Measurements from ENCODE around the gene ATP8A2.

GRCh38 chr13:25905611-25906010 lies 533.8 kb downstream of the ATP8A2 start:
- TF ChIP-seq, protein P1, sequence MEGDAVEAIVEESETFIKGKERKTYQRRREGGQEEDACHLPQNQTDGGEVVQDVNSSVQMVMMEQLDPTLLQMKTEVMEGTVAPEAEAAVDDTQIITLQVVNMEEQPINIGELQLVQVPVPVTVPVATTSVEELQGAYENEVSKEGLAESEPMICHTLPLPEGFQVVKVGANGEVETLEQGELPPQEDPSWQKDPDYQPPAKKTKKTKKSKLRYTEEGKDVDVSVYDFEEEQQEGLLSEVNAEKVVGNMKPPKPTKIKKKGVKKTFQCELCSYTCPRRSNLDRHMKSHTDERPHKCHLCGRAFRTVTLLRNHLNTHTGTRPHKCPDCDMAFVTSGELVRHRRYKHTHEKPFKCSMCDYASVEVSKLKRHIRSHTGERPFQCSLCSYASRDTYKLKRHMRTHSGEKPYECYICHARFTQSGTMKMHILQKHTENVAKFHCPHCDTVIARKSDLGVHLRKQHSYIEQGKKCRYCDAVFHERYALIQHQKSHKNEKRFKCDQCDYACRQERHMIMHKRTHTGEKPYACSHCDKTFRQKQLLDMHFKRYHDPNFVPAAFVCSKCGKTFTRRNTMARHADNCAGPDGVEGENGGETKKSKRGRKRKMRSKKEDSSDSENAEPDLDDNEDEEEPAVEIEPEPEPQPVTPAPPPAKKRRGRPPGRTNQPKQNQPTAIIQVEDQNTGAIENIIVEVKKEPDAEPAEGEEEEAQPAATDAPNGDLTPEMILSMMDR (conservative IDR thresholded peaks at IDR 0.05), result no peak
- no peak for TF ChIP-seq EZH2 (IDR thresholded peaks at IDR 0.05; ENCODE audit: low read depth)
